ENCODE results near the gene USP34. TPM values are rescaled to one million over a fixed set of nuclear protein-coding genes. Genes with fewer than 3 reads are reported as not detected.
"Not testable (repeated sequence)": the region's sequence is repeated elsewhere in the genome, so short reads cannot be mapped to it uniquely, and the experiment has no call there.

USP34 gene
- total RNA-seq, 2 donors from 2014 or later: 105 to 120 TPM

GRCh38 chr2:61470122-61470951 lies 550 bp downstream of the USP34 start:
- 0% methylated on average over 2 to 52 of the region's 94 CpGs for WGBS, 2 experiments (ENCODE audit: insufficient coverage in 1 of 2, insufficient read length in 1 of 2)

GRCh38 chr2:61469424-61470121 lies 1.3 kb downstream of the USP34 start:
- Mint-ChIP-seq H3K4me1 (peaks cover 17% of the 10 kb centered on the region), H3K27me3 (ENCODE audit: insufficient read depth) (no peaks in the 10 kb centered on the region), H3K9me3 (no peaks in the 10 kb centered on the region), H3K4me3 (peak overlapping the region; percentile 77), H3K27ac (peak overlapping the region; percentile 98), H3K36me3 (ENCODE audit: low read depth) (peaks cover 24% of the 10 kb centered on the region)
- Histone ChIP-seq H3K27me3 (ENCODE audit: control insufficient read depth, insufficient read depth, low read length, poor library complexity, severe bottlenecking) (no peaks in the 10 kb centered on the region), H3K9me3 (ENCODE audit: control insufficient read depth, low read length) (no peaks in the 10 kb centered on the region), H3K36me3 (ENCODE audit: control insufficient read depth, insufficient read depth, low read length) (peaks cover 15% of the 10 kb centered on the region), H3K4me3 (ENCODE audit: low read length) (peak overlapping the region; percentile 95), H3K27ac (ENCODE audit: low read depth, low read length) (peak overlapping the region; percentile 63), H3K9ac (ENCODE audit: extremely low read depth, low read length, poor library complexity, severe bottlenecking) (peak overlapping the region; percentile 83), H3K4me1 (ENCODE audit: control insufficient read depth, insufficient read depth, low read length) (peaks cover 3% of the 10 kb centered on the region)
- TF ChIP-seq CTCF (conservative IDR thresholded peaks at IDR 0.05): no peak
- 19 to 40% methylated on average over 3 to 5 of the region's 8 CpGs for WGBS, 2 experiments (ENCODE audit: insufficient coverage in 1 of 2, insufficient read length in 1 of 2)
- DNase-seq: no peak

More at GRCh38 chr2:61470122-61470951, 550 bp downstream of the USP34 start:
- peak; percentile 97 for DNase-seq
- Mint-ChIP-seq H3K4me1 (peaks cover 12% of the 10 kb centered on the region), H3K27ac (peak overlapping the region; percentile 98), H3K27me3 (ENCODE audit: insufficient read depth) (no peaks in the 10 kb centered on the region), H3K36me3 (ENCODE audit: low read depth) (peaks cover 24% of the 10 kb centered on the region), H3K9me3 (no peaks in the 10 kb centered on the region), H3K4me3 (peak overlapping the region; percentile 77)
- peaks cover 15% of the 10 kb centered on the region for H3K36me3 ChIP-seq (ENCODE audit: control insufficient read depth, insufficient read depth, low read length)
- peak overlapping the region; percentile 83 for H3K9ac ChIP-seq (ENCODE audit: extremely low read depth, low read length, poor library complexity, severe bottlenecking)
- H3K27ac ChIP-seq (ENCODE audit: low read depth, low read length): peak overlapping the region; percentile 86
- no peaks in the 10 kb centered on the region for H3K27me3 ChIP-seq (ENCODE audit: control insufficient read depth, insufficient read depth, low read length, poor library complexity, severe bottlenecking)
- H3K9me3 ChIP-seq (ENCODE audit: control insufficient read depth, low read length): no peaks in the 10 kb centered on the region
- peaks cover 3% of the 10 kb centered on the region for H3K4me1 ChIP-seq (ENCODE audit: control insufficient read depth, insufficient read depth, low read length)
- peak overlapping the region; percentile 95 for H3K4me3 ChIP-seq (ENCODE audit: low read length)
- no peak for TF ChIP-seq CTCF (conservative IDR thresholded peaks at IDR 0.05)

GRCh38 chr2:61468231-61468630 lies 2.7 kb downstream of the USP34 start:
- H3K27me3 ChIP-seq (ENCODE audit: control insufficient read depth, insufficient read depth, low read length, poor library complexity, severe bottlenecking); H3K4me1 ChIP-seq (ENCODE audit: control insufficient read depth, insufficient read depth, low read length); H3K9me3 Mint-ChIP-seq; H3K4me3 Mint-ChIP-seq; H3K27ac ChIP-seq (ENCODE audit: low read depth, low read length); H3K9me3 ChIP-seq (ENCODE audit: control insufficient read depth, low read length); H3K27ac Mint-ChIP-seq; H3K9ac ChIP-seq (ENCODE audit: extremely low read depth, low read length, poor library complexity, severe bottlenecking); H3K27me3 Mint-ChIP-seq (ENCODE audit: insufficient read depth); DNase-seq: not testable (repeated sequence)
- WGBS, 2 experiments (ENCODE audit: insufficient coverage in 1 of 2, insufficient read length in 1 of 2): 97 to 99% methylated on average over 9 to 10 of the region's 10 CpGs
- Histone ChIP-seq H3K4me3 (ENCODE audit: low read length) (peak overlapping the region; percentile 95), H3K36me3 (ENCODE audit: control insufficient read depth, insufficient read depth, low read length) (peaks cover 15% of the 10 kb centered on the region)
- peaks cover 25% of the 10 kb centered on the region for H3K4me1 Mint-ChIP-seq
- peaks cover 18% of the 10 kb centered on the region for H3K36me3 Mint-ChIP-seq (ENCODE audit: low read depth)

Measured in endodermal cell (in vitro differentiated cells).